IPS DF 4.7 (cell line): ENCODE results near the gene RHEB.

Experiments used
- DNase-seq: peaks from one replicate; pipeline ENCODE4 v3.0.0-alpha.2; 2013; ENCODE audit warnings: low spot score; ENCODE audit errors: extremely low read depth

RHEB gene

DNA sequence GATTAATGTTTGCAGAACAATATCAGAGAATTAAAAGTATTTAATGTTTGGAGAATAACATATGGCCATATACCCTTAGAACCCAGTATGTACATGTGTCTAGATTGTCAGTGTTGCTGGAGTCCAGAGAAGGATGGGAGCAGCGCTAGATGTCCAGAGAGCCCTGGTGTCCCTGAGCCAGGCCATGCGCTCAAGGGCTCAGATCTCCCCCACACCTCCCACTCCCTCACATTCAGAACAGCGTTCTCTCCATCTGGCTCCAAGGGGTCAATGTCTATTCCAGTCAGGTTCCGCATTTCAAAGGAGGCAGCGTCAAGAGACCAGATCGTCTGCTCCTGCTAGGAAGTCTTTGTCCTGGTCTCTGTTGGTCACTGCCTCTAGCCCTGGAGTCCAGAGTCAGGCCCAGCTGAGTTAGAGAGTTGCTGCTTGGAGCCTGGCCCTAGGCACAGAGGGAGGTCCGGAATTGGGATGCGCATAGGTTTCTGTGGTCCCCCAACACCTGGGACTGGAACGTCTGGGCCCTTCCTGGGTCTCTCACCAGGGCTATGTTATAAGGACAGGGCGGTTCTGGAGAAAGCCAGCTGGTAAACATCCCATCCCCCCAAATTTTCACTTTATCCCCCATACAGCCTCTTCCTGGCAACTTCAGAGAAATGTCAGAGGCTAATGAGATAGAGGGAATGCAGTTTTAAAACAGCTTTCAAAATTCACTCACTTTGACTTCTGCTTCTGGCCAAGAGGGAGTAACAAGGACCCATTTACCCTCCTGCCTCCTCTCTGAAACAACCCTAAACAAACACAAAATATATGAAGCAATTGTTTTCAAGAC lies 103.4 kb downstream of the RHEB start:
- DNase-seq, result no peak
